HG02970 (cell line): ENCODE data around the gene TMCC2.
A peak's percentile ranks its signal among the peaks of the same experiment; 100 is the strongest.

ENCODE experiments used
- ATAC-seq: cut with Tn5 transposase; IDR thresholded peaks from one replicate; pipeline ENCODE4 v1.9.1; 2021; ENCODE audit warnings: mild to moderate bottlenecking, moderate library complexity, moderate number of reproducible peaks; ENCODE audit not compliant: unreplicated experiment, low FRiP score

TMCC2 gene

DNA sequence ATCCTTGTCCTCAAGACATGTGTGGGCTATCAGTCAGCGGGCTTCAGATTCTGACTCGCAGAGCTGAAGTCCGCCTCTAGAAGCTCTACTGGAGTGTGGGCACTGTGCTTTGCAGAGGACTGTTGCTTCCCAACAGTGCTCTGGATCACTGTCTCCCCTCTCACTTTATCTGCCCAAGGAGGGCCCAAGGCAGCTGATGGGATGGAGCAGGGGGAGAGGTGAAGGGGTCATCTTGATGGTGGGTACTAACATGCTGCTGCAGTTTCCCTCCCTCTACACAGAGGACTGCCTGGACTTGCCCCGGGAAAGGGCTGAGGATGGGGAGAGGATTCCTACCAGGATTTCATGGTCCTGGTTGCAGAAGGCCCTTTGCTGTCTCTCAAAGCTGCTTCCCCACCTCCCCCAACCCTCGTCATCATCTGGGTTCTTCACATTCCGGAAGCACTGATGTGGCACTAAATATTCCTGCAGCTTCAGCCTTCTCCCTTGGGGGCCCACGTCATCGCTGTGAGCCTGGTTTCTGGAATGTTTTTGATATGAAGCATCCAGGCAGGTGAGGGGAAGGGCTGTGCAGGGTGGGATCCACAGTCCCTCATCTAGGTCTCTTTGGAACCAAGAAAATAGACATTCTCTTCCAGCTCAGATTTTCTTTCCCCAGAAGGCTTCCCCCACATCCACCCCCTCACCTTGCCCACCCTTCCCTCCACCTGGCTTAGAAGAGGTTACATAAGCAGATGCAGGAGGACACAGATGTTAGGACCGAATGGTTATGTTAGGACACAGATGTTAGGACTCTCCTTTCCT is 70.6 kb downstream of the TMCC2 start:
- no peak for ATAC-seq

DNA sequence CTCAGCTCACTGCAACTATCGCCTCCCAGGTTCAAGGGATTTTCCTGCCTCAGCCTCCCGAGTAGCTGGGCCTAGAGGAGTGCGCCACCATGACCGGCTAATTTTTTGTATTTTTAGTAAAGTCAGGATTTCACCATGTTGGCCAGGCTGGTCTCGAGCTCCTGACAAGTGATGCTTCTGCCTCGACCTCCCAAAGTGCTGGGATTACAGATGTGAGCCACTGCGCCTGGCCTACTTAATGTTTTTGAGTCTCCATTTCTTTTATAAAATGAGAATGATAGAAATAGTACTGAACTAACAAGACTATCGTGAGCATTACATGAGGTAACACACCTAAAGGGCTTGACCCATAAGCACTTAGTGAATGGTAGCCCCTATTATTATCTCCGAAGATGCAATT is 72.4 kb downstream of the TMCC2 start:
- no peak for ATAC-seq

GRCh38 chr1:205301205-205301821 is 73.6 kb downstream of the TMCC2 start:
- ATAC-seq, result no peak

DNA sequence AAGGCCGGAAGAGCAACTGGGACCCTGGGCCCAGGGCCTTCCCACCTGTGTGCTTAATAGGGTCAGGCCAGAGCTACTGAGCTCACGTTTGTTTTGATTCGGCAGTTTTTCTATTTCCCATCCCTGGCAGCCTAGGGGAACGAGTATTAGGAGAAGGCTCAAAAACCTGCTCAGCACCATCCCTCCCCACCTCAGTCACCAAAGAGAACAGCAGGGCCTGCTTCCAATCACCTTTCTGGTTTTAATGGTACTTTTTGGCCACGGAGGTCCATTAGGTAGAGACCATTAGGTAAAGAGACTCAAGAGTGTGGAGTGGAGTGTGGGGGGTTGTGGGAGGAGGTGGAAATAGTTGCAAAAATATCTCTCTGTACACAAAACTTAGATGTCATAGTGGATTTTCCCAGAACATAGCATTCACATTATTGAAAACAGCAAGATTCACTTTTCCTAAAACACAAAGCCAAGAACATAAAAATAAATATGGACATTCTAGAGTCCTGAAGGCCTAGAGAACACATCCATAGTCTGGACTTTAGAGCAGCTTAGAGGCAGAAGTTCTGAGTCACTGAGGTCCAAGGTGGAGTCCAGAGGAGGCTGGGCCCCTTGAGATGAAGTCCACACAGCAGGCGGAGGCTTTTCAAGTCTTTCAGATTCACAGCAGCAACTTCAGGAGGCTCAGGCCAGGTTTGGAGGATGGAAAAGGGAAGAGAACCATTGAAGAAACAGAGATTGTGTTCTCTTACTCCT is 74.3 kb downstream of the TMCC2 start:
- no peak for ATAC-seq

- no peak for ATAC-seq
These were observed 75.6 kb downstream of the TMCC2 start for GRCh38 chr1:205303247-205303888.

DNA sequence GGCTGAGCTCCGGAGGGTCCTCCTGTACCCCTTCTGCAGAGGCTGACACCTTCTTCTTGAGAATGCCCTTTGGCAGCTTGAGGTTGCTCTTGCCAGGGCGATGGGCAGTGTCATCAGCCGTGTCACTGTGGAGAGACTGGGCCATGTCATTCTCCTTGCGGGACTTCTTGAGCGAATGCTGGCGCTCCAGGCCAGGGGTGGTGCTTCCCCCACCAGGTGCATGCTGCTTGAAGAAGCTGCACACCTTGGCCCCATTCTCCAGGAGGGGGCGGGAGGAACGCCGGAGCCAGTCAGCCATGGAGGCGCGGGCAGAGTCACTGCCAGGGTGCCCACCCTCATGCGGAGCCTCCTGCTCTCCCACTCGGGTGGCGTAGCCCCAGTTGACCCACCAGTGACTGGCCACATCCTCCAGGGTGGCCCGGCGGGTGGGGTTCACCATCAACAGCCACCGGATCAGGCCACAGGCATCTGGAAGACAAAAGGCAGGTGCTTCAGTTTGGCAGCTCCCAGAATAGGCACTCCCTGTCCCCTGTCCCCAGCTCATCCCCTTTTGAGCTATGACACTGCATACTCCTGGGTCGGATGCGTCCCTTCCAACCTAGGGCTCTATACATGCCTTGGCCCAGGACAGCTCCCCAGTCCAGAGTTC is 76.4 kb downstream of the TMCC2 start:
- no peak for ATAC-seq

GRCh38 chr1:205304695-205305070 is 76.9 kb downstream of the TMCC2 start:
- ATAC-seq, result no peak

DNA sequence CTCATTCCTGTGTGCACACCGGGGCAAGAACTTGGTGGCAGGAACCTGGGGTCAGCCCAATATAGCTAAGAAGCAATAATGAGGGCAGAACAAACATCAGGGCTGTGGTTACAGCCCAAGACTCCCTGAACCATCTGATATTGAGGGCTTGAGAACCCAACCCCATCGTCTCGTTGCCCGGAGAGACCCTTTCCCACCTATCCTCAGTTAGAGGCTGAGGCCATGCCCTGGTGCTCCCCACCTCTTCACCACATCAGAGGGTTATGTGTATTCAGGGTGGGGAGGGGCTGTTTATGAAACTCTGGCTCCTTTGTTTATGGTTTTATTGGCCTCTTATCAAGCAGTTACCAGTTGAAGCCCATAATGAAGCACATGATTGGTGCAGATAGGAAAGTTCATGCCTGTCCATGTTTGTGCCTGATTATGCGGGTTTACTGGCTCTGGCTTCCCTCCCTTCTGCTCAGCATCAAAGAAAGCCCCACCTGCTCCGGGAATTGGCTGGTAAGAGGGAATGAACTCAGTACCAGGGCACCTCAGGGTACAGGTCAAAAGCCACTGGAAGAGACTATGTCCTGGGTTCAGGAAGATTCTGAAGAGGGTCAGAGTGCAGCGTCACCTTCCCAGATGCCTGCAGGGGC is 79.3 kb downstream of the TMCC2 start:
- no peak for ATAC-seq

DNA sequence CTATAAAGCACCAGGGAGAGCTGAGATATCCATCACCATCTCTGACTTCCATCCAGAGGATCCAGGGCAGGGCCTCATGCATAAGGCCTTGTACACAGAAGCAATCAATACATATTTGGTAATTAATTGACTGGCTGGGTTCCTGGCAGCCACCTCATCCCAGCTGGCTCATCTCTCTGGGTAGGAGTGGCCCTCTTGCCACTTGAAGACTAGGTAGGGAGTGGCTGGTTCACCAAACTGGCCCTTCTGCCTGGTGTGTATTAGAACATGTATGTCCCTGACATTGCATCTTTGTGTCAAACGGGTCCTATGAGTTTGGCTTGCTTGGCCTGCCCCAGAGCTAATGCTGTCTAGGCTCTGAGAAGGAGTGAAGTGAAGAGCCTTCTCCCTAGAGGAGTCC is 82.0 kb downstream of the TMCC2 start:
- no peak for ATAC-seq

DNA sequence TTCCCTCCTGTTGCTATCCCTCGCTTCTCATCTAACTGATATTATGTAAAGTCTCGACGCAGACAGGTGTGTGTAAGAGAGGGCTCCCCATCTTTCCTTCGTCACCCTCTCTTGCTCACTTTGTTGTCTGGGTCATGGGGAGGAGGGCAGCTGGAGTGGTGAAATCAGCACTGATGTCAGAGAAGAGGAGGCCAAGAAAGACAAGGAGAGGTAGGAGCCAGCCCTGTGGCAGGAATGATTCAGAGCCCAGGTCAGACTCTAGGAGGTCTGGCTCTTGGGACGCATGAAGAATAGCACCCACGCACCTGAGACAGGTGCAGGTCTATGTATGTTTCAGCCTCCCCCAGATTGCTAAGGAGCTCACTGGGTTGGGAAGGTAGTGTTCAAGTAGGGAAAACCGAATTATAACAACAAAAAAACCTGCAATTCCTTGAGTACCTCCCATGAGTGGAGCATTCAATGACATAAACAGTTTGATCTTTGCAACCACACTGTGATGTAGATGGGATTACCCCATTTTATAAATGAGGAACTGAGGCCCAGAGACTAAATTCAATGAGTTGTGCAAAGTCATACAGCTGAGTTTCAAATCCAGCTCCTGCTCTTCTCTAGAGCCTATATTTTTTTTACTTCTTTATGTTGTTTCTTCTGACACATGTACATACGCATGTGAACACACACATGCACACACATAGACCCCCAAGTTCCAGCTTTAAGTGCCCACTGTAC is 83.4 kb downstream of the TMCC2 start:
- no peak for ATAC-seq

DNA sequence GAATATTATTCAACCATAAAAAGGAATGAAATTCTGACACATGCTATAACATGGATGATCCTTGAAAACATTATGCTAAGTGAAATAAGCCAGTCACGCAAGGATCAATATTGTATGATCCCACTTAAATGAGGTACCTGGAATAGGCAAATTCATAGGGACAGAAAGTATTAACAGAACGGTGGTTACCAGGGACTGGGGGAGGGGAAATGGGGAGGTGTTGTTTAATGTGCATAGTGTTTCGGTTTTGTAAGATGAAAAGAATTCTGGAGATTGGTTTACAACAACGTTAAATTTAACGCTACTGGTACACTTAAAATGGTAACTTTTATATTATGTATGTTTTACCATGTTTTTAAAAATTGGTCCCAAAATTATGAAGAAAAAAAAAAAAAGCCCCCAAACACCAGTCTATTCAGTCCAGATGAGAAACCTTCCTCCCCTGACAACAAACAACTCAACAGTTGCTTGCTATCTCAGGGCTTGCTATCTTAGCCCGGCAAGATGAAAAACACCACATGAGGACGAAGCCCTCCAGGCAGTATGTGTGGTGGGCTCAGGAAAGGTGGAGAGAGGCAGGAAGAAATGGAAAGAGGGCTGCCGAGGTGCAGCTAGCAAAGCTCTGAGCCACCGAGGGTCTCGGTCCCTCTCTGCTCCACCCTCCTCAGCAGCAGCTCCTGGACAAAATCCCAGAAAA is 85.3 kb downstream of the TMCC2 start:
- no peak for ATAC-seq

- ATAC-seq, result peak; percentile 44
These were observed 86.0 kb downstream of the TMCC2 start for GRCh38 chr1:205313563-205314308.

GRCh38 chr1:205315008-205315618 is 87.4 kb downstream of the TMCC2 start:
- ATAC-seq, result no peak

DNA sequence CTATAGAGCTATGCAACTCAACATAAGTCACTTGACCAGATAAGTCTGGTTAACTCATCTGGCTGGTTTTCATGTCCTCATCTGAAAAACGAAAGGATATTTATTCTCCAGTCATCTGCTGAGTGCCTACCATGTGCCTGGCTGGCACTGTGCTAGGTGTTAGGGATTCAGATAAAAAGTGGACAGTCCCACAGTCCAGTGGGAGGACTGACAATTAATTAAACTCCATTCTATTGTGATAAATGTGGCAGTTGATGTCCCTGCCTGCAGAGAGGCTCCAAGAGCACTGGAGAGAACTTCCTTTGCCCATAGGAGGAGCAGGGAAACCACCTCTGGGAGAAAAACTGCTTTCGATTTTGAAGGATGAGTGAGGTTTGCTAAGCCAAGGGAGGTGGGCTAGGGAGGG is 88.4 kb downstream of the TMCC2 start:
- no peak for ATAC-seq

- no peak for ATAC-seq
These were observed 89.7 kb downstream of the TMCC2 start for GRCh38 chr1:205317311-205317917.

DNA sequence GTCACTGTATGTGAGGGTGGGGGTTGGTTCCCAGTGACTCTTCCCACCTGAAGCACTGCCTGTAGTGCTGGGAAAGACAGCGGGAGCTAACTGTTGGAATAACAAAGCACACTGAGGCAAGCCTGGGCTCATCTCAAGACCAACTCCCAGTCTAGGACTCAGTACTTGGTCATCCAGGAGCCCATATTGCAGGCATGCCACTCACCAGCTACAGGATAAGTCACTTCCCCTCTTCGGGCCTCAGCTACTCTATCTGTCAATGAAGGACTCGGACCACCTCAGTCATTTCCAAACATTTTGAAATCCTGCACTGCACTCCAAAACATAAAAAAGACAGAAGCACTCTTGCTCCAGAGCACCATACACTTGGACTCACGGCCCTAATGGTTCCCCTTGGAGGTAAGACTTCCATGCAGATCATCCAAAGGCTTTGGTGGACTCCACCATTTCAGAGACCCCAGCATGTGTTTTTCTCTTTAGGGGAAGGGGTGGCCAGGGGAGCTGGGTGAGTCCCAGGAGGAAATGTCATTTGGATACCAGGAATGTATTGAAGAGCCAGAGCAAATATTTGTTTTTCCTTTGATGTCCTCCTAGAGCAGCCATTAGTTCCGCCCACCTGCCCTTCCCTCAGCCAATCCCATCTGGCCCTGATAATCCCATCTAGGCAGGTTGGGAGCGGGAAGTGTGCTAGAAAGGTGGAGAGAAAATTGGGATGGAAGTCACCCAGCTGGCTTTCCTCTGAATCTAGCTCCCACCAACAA is 90.7 kb downstream of the TMCC2 start:
- ATAC-seq, result no peak
